Right atrium auricular region (tissue), 2 donors: ENCODE results near the gene RRP15. TPM values are rescaled to one million over a fixed set of nuclear protein-coding genes. Genes with fewer than 3 reads are reported as not detected.
"Not testable (repeated sequence)": the region's sequence is repeated elsewhere in the genome, so short reads cannot be mapped to it uniquely, and the experiment has no call there.

Source experiments
- DNase-seq: peaks from one replicate; pipeline ENCODE4 v3.0.0-alpha.2; 2019; ENCODE audit warnings: low spot score
- H3K27ac ChIP-seq, 2 donors: fragments of 200-600 bp; sonication (generic); 1 replicate in 1 of 2; 2 replicates in 1 of 2; pipeline ENCODE4 v1.5.1; 2016 to 2019
- H3K27me3 ChIP-seq, 2 donors: fragments of 200-600 bp; sonication (generic); one replicate each; pipeline versions ENCODE4 v1.5.1 to v1.6.0; 2017 to 2019
- H3K36me3 ChIP-seq: fragments of 200-600 bp; sonication (generic); one replicate; pipeline ENCODE4 v1.5.1; 2016
- H3K4me1 ChIP-seq, 2 donors: fragments of 200-600 bp; sonication (generic); one replicate each; pipeline versions ENCODE4 v1.5.1 to v1.6.0; 2017 to 2019
- H3K4me3 ChIP-seq, 2 donors: fragments of 200-600 bp; sonication (generic); 1 replicate in 1 of 2; 2 replicates in 1 of 2; pipeline ENCODE4 v1.5.1; 2017 to 2019; ENCODE audit warnings: mild to moderate bottlenecking in 1 of 2, moderate library complexity in 1 of 2
- H3K9me3 ChIP-seq, 2 donors: fragments of 200-600 bp; sonication (generic); one replicate each; pipeline ENCODE4 v1.5.1; 2019
- CTCF ChIP-seq, 2 donors: fragments of 200-600 bp; sonication (generic); IDR thresholded peaks; one replicate each; pipeline ENCODE4 v1.5.1; 2019; ENCODE audit warnings: antibody characterized with exemption in 2 of 2
- total RNA-seq, 2 donors: library from RNA; depleted of rRNA; stranded (reverse); fragments of >200 nt; gene quantifications; one replicate each; pipeline ENCODE4 v1.1.0, GENCODE V29; 2016

Gene RRP15
- total RNA-seq, 2 donors from 2014 or later = 5.3 to 6.2 TPM

- Histone ChIP-seq H3K4me3 (no peak overlapping the region), H3K9me3 (no peaks in the 10 kb centered on the region), H3K27ac (no peak overlapping the region), H3K4me1 (no peaks in the 10 kb centered on the region), H3K27me3 (no peaks in the 10 kb centered on the region), H3K36me3 (no peaks in the 10 kb centered on the region)
- no peak for TF ChIP-seq CTCF (IDR thresholded peaks at IDR 0.05)
- DNase-seq = no peak
Observed at GRCh38 chr1:218317061-218317460, 32.0 kb downstream of the RRP15 start.

- not testable (repeated sequence) for H3K27ac ChIP-seq, DNase-seq
Observed at GRCh38 chr1:218320182-218320581, 35.1 kb downstream of the RRP15 start.

GRCh38 chr1:218322762-218323161 is 37.7 kb downstream of the RRP15 start:
- H3K4me1 ChIP-seq = no peaks in the 10 kb centered on the region
- no peak for DNase-seq
- no peaks in the 10 kb centered on the region for H3K27me3 ChIP-seq
- TF ChIP-seq CTCF (IDR thresholded peaks at IDR 0.05) = no peak
- no peaks in the 10 kb centered on the region for H3K9me3 ChIP-seq
- H3K27ac ChIP-seq = no peak overlapping the region
- no peak overlapping the region for H3K4me3 ChIP-seq
- peaks cover 14% of the 10 kb centered on the region for H3K36me3 ChIP-seq

More at GRCh38 chr1:218320182-218320581, 35.1 kb downstream of the RRP15 start:
- not testable (repeated sequence) for H3K27me3 ChIP-seq, H3K9me3 ChIP-seq, H3K4me3 ChIP-seq, H3K4me1 ChIP-seq
- peaks cover 14% of the 10 kb centered on the region for H3K36me3 ChIP-seq

GRCh38 chr1:218323568-218324225 is 38.6 kb downstream of the RRP15 start:
- DNase-seq = no peak
- H3K9me3 ChIP-seq = no peaks in the 10 kb centered on the region
- H3K27me3 ChIP-seq = no peaks in the 10 kb centered on the region
- no peak overlapping the region for H3K4me3 ChIP-seq
- peaks cover 14% of the 10 kb centered on the region for H3K36me3 ChIP-seq
- H3K4me1 ChIP-seq = no peaks in the 10 kb centered on the region
- no peak for TF ChIP-seq CTCF (IDR thresholded peaks at IDR 0.05)
- no peak overlapping the region for H3K27ac ChIP-seq

- no peak overlapping the region for H3K27ac ChIP-seq
- H3K9me3 ChIP-seq = no peaks in the 10 kb centered on the region
- no peak for TF ChIP-seq CTCF (IDR thresholded peaks at IDR 0.05)
- no peak for DNase-seq
- H3K36me3 ChIP-seq = peaks cover 14% of the 10 kb centered on the region
- H3K27me3 ChIP-seq = no peaks in the 10 kb centered on the region
- no peak overlapping the region for H3K4me3 ChIP-seq
- no peaks in the 10 kb centered on the region for H3K4me1 ChIP-seq
Observed at GRCh38 chr1:218324226-218324580, 39.1 kb downstream of the RRP15 start.

GRCh38 chr1:218328769-218329168 is 43.7 kb downstream of the RRP15 start:
- H3K36me3 ChIP-seq = peaks cover 4% of the 10 kb centered on the region
- H3K4me3 ChIP-seq = no peak overlapping the region
- DNase-seq = no peak
- no peak overlapping the region for H3K27ac ChIP-seq
- no peaks in the 10 kb centered on the region for H3K27me3 ChIP-seq
- no peaks in the 10 kb centered on the region for H3K9me3 ChIP-seq
- H3K4me1 ChIP-seq = no peaks in the 10 kb centered on the region
- TF ChIP-seq CTCF (IDR thresholded peaks at IDR 0.05) = no peak
